ENCODE results near the gene KIAA1958.
"Not testable (repeated sequence)": the region's sequence is repeated elsewhere in the genome, so short reads cannot be mapped to it uniquely, and the experiment has no call there.

The KIAA1958 gene

DNA sequence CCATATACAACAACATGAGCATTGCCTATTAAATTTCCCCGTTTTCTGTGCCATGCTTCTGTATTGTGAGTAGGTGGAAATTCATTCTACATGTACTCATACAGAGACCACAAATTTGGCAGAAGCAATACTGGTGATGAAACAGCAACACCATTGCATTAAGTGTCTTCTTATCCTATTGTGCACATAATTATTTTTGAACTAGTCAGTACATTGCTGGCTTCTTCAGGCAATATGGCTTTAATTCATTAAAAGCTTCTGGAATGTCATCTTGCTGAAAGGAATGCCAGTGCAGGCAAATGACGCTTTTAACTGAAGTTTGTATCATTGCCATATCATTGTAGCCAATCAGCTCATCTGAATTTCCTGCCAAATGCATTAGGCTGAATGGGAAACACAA is 82.6 kb downstream of the KIAA1958 start:
- no peak overlapping the region for H3K4me3 ChIP-seq (ENCODE audit: low read length)
- no peaks in the 10 kb centered on the region for H3K27me3 ChIP-seq (ENCODE audit: control insufficient read depth, insufficient read depth, low read length)
- no peak overlapping the region for H3K9ac ChIP-seq (ENCODE audit: low read length)
- no peaks in the 10 kb centered on the region for H3K36me3 ChIP-seq (ENCODE audit: control insufficient read depth, insufficient read depth, low read length)
- peaks cover 6% of the 10 kb centered on the region for H3K4me1 ChIP-seq (ENCODE audit: control insufficient read depth, insufficient read depth, low read length)
- H3K9me3 ChIP-seq (ENCODE audit: control insufficient read depth, low read length): no peaks in the 10 kb centered on the region

DNA sequence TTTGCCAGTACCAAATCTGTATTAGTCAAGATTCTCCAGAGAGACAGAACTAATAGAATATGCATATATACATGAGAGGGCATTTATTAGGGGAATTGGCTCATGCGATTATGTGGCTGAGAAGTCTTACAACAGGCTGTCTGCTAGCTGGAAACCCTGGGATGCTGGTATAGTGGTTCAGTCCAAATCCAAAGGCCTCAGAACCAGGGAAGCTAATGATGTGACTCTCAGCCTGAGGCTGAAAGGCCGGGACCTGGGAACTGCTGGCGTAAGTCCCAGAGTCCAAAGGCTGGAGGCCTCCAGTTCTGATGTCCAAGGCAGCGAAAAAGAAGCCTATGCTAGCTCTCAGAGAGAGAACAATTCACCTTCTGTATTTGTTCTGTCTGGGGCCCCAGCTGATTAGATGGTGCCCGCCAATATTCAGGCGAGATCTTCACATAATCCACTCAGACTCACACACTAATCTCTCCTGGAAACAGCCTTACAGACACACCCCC is 84.1 kb downstream of the KIAA1958 start:
- Histone ChIP-seq H3K9me3 (ENCODE audit: control insufficient read depth, low read length) (no peaks in the 10 kb centered on the region), H3K36me3 (ENCODE audit: control insufficient read depth, insufficient read depth, low read length) (no peaks in the 10 kb centered on the region), H3K4me3 (ENCODE audit: low read length) (no peak overlapping the region), H3K9ac (ENCODE audit: low read length) (no peak overlapping the region), H3K4me1 (ENCODE audit: control insufficient read depth, insufficient read depth, low read length) (peaks cover 6% of the 10 kb centered on the region), H3K27me3 (ENCODE audit: control insufficient read depth, insufficient read depth, low read length) (no peaks in the 10 kb centered on the region)

DNA sequence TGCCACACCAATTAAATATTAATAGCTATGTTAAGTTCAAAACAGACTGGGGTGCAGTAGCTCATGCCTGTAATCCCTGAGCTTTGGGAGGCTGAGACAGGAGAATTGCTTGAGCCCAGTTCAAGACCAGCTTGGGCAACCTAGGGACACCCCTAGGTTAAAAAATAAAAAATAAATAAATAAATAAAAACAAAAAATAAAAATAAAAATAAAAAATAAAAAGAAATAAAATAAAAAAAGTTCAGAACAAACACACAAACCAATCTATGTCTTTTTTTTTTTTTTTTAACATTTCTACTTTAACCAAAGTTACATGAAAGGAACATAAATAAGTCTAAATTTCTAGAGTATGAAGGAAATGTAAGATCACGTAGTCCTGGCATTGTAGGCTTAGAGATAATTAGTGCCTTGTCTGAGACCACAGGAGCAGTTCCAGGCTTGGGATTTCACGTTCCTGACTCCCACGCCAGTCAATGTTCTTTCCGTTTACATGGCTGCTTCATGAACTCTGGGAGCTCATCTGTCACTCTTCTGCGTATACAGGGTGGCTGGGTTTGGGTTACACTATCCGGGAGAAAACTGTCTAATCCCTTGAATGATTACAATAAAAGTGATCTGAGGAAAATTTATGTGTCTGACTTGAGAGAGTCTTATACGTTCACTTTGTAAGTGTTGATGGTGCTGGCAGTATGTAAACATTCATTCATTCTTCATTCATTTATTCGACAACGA is 85.2 kb downstream of the KIAA1958 start:
- Histone ChIP-seq H3K4me1 (ENCODE audit: control insufficient read depth, insufficient read depth, low read length) (peaks cover 6% of the 10 kb centered on the region), H3K9me3 (ENCODE audit: control insufficient read depth, low read length) (no peaks in the 10 kb centered on the region), H3K4me3 (ENCODE audit: low read length) (no peak overlapping the region), H3K9ac (ENCODE audit: low read length) (no peak overlapping the region), H3K27me3 (ENCODE audit: control insufficient read depth, insufficient read depth, low read length) (no peaks in the 10 kb centered on the region), H3K36me3 (ENCODE audit: control insufficient read depth, insufficient read depth, low read length) (no peaks in the 10 kb centered on the region)

DNA sequence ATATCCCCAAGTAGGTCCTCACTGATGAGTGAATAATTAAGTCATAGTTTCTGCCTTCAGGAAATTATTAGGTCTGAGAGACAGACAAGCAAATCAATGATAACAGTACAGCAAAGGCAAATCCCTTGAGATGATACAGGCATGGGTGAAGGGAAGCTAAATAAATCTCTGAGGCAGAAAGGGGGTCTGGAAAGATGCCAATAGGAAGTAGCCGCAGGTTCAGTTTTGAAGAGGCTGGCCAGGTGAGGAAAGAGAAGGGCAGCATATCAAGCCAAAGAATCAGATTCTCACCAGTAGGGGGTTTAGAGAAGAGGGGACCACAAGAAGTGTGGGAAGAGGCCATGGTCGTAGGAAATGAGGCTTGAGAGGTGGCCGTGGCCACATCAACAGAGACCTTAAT is 85.8 kb downstream of the KIAA1958 start:
- Histone ChIP-seq H3K9me3 (ENCODE audit: control insufficient read depth, low read length) (no peaks in the 10 kb centered on the region), H3K9ac (ENCODE audit: low read length) (no peak overlapping the region), H3K27me3 (ENCODE audit: control insufficient read depth, insufficient read depth, low read length) (no peaks in the 10 kb centered on the region), H3K4me3 (ENCODE audit: low read length) (no peak overlapping the region), H3K36me3 (ENCODE audit: control insufficient read depth, insufficient read depth, low read length) (no peaks in the 10 kb centered on the region), H3K4me1 (ENCODE audit: control insufficient read depth, insufficient read depth, low read length) (peaks cover 6% of the 10 kb centered on the region)

DNA sequence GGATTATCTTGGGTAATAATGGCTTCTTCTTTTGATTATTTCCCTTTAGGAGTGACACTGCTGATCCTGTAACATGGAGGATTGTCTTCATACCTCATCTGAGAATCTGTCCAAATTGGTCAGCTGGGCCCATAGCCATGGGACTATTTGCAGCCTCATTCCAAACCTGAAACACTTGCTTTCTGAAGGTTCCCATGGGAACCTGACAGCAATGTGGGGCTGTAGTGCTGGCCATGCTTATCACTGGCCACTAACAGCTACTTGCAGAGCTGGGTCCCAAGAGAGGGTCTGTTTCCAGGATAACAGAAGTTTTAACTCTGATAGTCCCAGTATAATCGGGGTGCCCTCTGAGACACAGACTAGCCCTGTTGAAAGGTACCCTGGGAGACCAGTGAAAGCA is 87.4 kb downstream of the KIAA1958 start:
- Histone ChIP-seq H3K4me1 (ENCODE audit: control insufficient read depth, insufficient read depth, low read length) (peaks cover 6% of the 10 kb centered on the region), H3K4me3 (ENCODE audit: low read length) (no peak overlapping the region), H3K27me3 (ENCODE audit: control insufficient read depth, insufficient read depth, low read length) (no peaks in the 10 kb centered on the region), H3K9ac (ENCODE audit: low read length) (no peak overlapping the region), H3K9me3 (ENCODE audit: control insufficient read depth, low read length) (no peaks in the 10 kb centered on the region), H3K36me3 (ENCODE audit: control insufficient read depth, insufficient read depth, low read length) (no peaks in the 10 kb centered on the region)

DNA sequence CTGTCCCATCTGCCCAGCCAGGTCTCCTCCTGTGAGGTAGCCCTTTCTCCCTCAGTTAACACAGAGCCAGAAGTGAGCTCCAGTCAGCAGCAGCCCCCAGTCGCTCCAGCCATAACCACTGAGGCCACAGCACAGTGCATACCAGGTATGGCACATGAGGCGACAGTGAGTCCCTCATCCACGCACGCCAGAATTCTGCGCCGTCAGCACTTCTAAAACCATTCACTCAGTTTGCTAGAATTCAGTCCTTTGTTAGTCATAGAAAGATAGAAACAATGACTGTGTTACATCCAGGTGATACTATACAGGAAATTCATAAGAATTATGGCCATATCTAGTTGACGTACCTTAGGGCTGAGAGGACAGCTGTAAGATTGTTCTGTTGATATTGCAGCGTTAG is 88.5 kb downstream of the KIAA1958 start:
- Histone ChIP-seq H3K4me3 (ENCODE audit: low read length) (no peak overlapping the region), H3K36me3 (ENCODE audit: control insufficient read depth, insufficient read depth, low read length) (no peaks in the 10 kb centered on the region), H3K9me3 (ENCODE audit: control insufficient read depth, low read length) (no peaks in the 10 kb centered on the region), H3K4me1 (ENCODE audit: control insufficient read depth, insufficient read depth, low read length) (peaks cover 6% of the 10 kb centered on the region), H3K27me3 (ENCODE audit: control insufficient read depth, insufficient read depth, low read length) (no peaks in the 10 kb centered on the region), H3K9ac (ENCODE audit: low read length) (no peak overlapping the region)

DNA sequence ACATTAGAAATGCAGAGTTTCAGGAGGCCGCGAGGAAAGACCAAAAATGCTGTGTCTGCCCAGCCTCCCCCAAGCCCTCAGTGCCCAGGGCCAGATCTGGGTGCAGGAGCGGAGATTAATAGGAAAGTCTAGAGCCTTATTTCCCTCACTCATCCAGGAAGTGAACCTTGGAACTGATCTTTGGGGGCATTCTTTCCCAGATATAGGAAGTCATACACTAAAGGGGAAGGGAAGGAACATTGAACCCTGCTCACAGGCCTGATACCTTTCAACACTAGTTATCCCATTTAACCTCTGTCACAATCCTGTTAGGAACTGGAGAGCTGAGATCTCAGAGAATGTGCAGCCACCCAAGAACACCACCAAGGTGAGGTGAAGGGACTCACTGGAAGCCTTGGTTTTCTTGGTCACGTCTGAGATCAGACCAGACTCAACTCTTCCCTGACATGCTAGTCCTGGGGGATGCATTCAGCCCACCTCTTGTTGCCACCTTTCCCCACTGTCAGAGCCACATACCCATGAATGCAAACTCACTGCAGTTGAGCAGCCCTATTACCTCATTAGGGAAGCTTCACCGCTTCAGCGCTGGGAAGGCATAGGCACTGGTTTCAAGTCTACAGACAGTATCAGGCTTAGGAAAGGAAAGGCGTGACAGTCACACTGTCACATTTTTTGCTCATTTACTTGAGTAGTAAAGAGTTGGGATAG is 95.0 kb downstream of the KIAA1958 start:
- Histone ChIP-seq H3K27me3 (ENCODE audit: control insufficient read depth, insufficient read depth, low read length) (no peaks in the 10 kb centered on the region), H3K4me1 (ENCODE audit: control insufficient read depth, insufficient read depth, low read length) (no peaks in the 10 kb centered on the region), H3K9ac (ENCODE audit: low read length) (no peak overlapping the region), H3K9me3 (ENCODE audit: control insufficient read depth, low read length) (no peaks in the 10 kb centered on the region), H3K4me3 (ENCODE audit: low read length) (no peak overlapping the region), H3K36me3 (ENCODE audit: control insufficient read depth, insufficient read depth, low read length) (no peaks in the 10 kb centered on the region)

DNA sequence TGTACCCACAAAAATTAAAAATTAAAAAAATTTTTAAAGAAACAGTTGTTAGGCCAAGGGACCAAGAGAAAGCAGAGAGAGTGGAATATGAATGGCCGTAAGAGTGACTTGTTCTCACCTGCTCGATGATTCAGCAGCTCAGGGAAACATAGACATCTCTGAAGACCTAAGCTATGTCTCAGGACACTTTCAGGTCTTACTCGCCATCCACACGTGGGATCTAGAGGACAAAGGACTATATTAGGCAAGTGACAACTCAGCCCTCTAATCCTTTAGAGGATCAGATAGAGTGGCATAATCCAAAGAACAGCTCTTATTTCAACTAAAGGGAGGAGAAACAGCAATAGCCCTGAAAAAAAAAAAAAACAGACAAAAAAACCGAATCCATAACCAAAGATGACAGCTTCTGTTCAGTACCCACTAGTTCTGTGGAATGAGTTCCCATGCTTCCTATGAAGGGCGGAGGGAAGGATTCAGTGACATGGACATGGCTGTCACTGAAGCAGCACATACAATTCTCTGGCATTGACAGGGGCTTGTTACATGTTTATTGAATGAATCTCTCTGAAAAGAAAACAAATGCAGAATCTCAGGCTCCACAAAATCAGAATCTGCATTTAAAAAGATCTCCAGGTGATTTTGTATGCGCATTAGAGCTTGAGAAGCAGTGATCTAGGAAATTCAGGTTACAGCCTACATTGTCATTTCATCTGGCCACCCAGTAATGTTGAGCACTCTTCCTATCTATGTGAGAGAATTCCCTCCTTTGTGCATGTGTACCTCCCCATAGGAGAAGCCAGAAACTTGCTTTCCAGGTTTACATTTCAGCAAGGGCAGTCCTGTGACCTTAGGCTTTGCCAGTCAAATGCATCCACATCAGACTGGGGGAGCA is 96.0 kb downstream of the KIAA1958 start:
- Histone ChIP-seq H3K9me3 (ENCODE audit: control insufficient read depth, low read length) (no peaks in the 10 kb centered on the region), H3K27me3 (ENCODE audit: control insufficient read depth, insufficient read depth, low read length) (no peaks in the 10 kb centered on the region), H3K36me3 (ENCODE audit: control insufficient read depth, insufficient read depth, low read length) (no peaks in the 10 kb centered on the region), H3K4me1 (ENCODE audit: control insufficient read depth, insufficient read depth, low read length) (no peaks in the 10 kb centered on the region), H3K9ac (ENCODE audit: low read length) (no peak overlapping the region), H3K4me3 (ENCODE audit: low read length) (no peak overlapping the region)

DNA sequence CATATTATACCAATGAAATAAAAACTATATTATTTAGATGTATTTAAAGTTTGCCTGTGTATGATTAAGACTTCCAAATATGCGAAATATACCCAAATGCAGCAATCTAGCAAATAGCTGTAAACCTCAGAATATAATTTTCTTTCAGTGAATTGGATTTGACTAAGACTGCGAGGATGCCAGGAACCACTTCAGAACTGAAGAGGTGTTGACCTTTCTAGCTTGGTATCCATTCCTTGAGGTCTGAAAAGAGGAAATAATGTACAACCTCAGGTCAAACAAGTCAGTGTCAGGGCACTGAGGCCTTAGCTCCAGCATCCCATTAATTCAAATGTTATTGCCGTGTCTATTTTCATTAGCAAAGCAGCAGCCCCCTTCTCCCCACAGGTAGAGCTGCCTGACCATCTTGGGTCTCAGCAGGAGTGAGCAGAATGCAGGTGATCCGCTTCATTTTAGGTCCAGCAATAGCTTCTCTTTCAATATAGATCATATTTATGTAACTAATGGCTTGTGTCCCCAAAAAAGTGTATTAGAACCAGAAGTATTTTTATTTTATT is 100.0 kb downstream of the KIAA1958 start:
- Histone ChIP-seq H3K4me3 (ENCODE audit: low read length) (no peak overlapping the region), H3K9me3 (ENCODE audit: control insufficient read depth, low read length) (no peaks in the 10 kb centered on the region), H3K27me3 (ENCODE audit: control insufficient read depth, insufficient read depth, low read length) (no peaks in the 10 kb centered on the region), H3K9ac (ENCODE audit: low read length) (no peak overlapping the region), H3K4me1 (ENCODE audit: control insufficient read depth, insufficient read depth, low read length) (no peaks in the 10 kb centered on the region), H3K36me3 (ENCODE audit: control insufficient read depth, insufficient read depth, low read length) (no peaks in the 10 kb centered on the region)

DNA sequence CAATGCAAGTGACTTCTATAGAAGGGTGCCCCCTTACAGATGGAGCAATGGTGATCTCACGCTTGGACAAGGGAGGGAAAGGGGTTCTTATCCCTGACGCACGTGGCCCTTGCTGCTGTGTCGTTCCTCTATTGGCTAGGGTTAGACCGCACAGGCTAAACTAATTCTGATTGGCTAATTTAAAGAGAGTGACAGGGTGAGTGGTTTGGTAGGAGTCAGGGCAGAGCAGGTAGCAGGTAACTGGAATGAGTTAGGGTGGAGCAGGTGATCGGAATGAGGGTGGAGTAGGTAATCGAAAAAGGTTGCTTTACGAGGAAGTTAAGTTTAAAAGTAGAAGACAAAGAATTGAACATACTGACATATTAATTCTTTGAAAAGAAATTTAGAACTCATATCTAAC is 105.2 kb downstream of the KIAA1958 start:
- not testable (repeated sequence) for H3K27me3 ChIP-seq (ENCODE audit: control insufficient read depth, insufficient read depth, low read length); H3K9ac ChIP-seq (ENCODE audit: low read length); H3K4me1 ChIP-seq (ENCODE audit: control insufficient read depth, insufficient read depth, low read length); H3K4me3 ChIP-seq (ENCODE audit: low read length); H3K36me3 ChIP-seq (ENCODE audit: control insufficient read depth, insufficient read depth, low read length); H3K9me3 ChIP-seq (ENCODE audit: control insufficient read depth, low read length)

DNA sequence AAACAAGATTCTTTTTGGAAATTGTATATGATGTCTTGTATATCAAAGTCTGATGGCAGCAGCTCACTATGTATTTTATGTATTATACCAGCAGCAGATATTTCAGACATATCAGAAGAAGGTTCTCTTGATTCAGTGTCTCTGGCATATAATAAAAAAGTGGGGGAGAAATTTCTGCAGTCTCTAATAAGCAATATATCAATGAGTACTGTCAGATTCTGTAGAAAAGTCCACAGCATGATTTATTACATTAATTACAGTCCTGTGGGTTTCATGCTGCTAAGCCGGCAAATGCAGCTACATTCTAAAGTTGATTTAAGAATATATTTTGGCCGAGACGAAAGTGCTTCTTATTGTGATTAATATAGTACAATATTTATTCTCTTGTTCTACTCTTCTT is 113.1 kb downstream of the KIAA1958 start:
- Histone ChIP-seq H3K9me3 (ENCODE audit: control insufficient read depth, low read length) (no peaks in the 10 kb centered on the region), H3K4me3 (ENCODE audit: low read length) (no peak overlapping the region), H3K9ac (ENCODE audit: low read length) (no peak overlapping the region)

More for the DNA sequence above, 113.1 kb downstream of the KIAA1958 start:
- Histone ChIP-seq H3K27me3 (ENCODE audit: control insufficient read depth, insufficient read depth, low read length) (no peaks in the 10 kb centered on the region), H3K36me3 (ENCODE audit: control insufficient read depth, insufficient read depth, low read length) (no peaks in the 10 kb centered on the region), H3K4me1 (ENCODE audit: control insufficient read depth, insufficient read depth, low read length) (no peaks in the 10 kb centered on the region)
